NCI-H2196 treated with DMSO at 0.1 percent for 48 hours (cell line): ENCODE data around the gene PDE4D.

Experiments used
- DNase-seq: peaks from one replicate; lab custom pipeline; 2025; ENCODE audit not compliant: unreplicated experiment; lab: John Stamatoyannopoulos, UW

Gene PDE4D

DNA sequence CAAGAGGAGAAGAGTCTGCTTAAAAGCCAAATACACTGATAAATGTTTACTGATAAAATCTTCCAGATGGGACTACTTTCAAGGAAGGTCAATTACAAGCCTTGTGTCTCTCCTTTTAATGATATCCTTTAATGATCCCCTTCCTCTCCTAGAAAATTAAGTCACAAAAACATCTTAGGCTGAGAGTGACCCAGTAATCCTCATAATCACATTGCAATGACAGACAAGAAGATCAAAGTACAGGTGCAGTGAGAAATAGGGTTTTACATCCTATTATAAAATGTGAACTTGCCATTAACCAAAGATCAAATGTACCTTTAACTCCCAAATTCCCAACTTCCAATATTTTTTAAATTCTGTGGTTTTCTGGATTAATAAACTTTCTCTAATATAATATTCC lies 795.8 kb downstream of the PDE4D start:
- no peak for DNase-seq

DNA sequence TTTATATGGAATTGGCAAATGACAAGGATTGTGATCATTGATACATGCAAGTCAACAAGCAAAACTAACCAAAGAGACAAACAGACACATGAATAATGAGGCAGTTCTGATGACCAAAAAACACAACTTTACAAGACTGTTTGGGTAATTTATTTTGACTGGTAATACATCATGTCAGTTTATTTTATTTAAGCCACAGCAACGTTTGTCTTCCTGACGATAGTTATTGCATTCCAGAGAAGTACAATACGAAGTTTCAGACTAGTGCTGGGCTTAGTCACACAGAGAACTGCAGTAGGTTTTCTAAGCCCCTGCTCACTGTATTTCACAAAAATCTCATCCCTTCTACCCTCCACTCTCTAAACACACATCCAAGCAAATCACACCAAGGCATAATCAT lies 796.4 kb downstream of the PDE4D start:
- DNase-seq = no peak

GRCh38 chr5:59095480-59095879 lies 798.0 kb downstream of the PDE4D start:
- no peak for DNase-seq

GRCh38 chr5:59094864-59095263 lies 798.7 kb downstream of the PDE4D start:
- no peak for DNase-seq

DNA sequence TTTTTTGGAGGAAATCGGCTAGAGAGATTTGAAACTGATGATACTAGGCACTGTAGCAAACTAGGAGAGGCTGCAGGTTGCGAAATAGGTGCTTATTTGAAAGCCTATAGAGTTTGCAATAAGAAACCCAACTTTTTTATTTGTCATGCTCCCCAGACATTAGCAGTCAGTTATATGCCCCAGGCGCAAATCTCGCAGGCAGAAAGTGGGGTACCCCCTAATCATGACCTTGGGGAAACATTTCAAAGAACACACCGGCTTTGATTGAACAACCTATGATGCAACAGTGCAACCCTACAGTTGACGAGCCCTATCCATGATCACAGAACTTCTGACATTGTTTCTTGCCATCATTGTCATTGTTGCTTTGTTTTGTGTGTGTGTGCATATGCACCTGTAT lies 800.2 kb downstream of the PDE4D start:
- no peak for DNase-seq

DNA sequence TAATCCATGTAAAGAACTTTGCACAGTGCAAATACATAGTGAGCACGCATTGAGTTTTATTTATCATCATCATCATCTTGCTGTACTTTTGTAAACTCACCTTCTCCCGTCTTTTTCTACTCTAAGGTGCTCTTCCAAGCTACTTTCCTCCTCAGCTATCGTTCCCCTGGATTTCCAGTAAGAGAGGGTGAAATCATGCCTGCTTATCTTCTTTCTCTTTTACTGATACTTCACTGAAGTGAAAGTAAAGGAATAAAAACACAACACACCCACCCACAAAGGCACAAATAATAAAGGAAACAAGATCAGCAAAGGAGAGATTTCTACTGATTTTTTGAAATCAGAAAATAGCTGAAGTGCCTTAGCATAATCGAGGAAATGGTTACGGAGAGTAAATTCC lies 800.8 kb downstream of the PDE4D start:
- no peak for DNase-seq

DNA sequence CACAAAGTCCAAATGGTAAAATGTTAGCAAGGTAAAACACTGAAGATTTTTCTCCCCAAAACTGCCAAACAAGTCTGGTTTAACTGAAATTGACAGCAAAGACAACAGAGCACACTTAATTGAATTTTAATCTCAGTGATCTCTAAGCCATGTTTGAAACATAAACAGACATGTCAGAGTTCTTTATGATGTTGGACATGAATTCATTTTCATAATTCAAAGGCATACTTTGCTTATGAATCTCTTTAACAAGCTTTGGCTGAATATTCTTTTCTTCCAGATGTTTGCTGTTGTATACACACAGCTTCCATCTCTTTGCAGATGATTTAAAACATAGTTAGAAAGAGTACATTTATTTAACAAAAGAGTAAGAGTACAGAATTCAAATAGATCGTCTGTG lies 801.6 kb downstream of the PDE4D start:
- DNase-seq = no peak

GRCh38 chr5:59090323-59090722 lies 803.2 kb downstream of the PDE4D start:
- no peak for DNase-seq

DNA sequence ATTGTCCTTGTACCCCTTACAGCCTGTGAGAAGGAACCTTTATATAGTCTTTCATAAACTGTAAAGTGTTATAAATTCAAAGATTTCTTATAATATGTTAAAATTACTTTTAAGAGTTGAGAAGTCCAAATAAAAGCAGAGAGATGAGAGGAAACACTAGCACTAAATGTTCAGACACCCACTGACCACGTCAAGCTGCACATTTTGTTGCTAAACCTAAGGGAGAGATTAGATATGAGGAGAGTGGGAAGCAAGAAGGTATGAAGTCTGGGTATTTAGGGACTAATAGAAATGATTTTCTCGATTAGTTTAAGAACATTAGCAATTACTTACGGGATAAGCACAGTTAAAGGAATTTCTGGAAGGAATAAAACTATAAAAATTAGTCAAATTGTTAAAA lies 803.8 kb downstream of the PDE4D start:
- DNase-seq = no peak

DNA sequence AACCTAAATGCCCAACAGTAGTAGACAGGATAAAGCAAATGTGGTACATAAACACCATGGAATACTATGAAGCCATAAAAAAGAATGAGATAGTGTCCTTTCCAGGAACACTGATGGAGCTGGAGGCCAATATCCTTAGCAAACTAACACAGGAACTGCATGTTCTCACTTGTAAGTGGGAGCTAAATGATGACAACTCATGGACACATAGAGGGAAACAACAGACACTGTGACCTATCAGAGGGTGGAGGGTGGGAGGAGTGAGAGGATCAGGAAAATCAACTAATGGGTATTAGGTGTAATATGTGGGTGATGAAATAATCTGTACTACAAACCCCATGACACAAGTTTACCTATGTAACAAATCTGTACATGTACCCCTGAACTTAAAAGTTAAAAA lies 805.0 kb downstream of the PDE4D start:
- DNase-seq = no peak

DNA sequence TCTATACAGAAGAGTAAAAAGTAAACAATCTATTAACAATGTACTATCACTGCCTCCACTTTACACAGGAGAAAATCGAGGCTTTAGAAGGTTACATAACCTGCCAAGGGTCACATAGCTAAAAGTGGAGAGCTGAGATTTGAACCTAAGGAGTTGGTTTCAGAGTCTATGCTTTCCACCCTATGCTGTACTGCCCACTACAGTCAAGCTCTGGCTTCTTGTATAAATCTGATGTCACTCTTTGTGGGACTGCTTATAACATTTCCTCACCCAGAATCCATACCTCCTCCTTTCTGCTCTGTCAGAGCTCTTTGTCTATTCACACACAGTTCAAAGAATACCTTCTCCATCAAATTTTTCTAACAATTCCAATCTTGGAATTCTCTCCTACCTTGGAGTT lies 807.5 kb downstream of the PDE4D start:
- no peak for DNase-seq

DNA sequence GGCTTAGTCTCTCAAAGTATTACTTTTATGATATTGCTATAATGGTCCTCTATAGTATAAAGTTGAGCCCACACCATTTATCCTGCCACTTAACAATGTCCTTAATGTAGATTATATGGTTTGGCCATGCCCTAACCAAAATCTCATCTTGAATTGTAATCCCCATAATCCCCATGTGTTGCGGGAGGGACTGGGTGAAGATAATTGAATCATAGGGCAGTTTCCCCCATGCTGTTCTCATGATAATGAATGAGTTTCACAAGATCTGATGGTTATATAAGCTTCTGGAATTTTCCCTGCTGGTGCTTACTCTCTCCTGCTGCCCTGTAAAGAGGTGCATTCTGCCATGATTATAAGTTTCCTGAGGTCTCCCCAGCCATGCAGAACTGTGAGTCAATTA lies 811.8 kb downstream of the PDE4D start:
- no peak for DNase-seq

- DNase-seq = no peak
Observed at GRCh38 chr5:59079622-59080620, 813.6 kb downstream of the PDE4D start.

GRCh38 chr5:59071755-59072549 lies 821.6 kb downstream of the PDE4D start:
- no peak for DNase-seq

- DNase-seq = no peak
Observed at GRCh38 chr5:59069438-59070079, 824.0 kb downstream of the PDE4D start.

- DNase-seq = no peak
Observed at GRCh38 chr5:59067956-59068656, 825.4 kb downstream of the PDE4D start.

DNA sequence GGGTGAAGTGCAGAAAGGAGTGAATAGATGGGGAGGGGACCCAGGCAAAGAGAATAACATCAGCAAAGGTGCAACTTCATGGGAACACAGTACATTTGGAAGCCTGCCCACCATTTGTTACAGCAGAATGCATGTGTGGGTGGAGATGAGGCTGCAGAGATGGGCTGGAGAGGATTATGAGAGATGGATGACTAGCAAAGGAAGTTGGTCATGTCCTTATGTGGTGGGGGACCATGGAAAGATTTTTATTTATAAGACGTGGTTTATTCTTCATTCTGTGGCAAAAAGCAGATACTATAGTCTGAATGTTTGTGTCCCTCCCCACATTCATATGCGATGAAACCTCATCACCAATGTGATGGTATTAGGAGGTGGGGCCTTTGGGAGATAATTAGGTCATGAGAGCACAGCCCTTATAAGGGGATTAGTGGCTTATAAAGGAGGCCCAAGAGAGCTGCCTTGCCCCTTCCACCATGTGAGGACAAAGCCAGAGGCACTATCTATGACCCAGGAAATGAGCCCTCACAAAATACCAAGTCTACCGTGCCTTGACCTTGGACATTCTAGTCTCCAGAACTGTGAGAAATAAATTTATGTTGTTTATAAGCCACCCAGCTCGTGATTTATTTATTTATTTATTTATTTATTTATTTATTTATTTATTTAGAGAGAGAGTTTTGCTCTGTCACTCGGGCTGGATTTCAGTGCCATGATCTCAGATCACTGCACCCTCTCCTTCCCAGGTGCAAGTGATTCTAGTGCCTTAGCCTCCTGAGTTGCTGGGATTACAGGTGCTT lies 827.0 kb downstream of the PDE4D start:
- DNase-seq = no peak

DNA sequence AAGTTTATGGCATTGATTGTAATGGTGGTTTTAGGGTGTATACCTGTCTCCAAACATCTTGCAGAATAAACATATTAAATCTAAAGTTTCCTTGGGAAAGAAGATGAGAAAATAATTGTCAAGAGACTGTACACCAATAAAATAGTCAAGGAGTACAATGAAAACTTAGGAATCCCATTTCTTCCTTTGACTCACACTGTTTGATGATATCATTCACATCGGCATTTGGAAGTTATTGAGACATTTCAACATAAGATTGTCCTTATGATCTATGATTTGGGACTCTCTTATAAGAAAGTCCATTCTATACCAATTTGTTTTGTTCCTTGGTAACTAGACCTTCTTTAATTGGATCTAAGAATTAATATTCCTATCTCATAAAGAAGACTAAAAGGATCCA lies 828.0 kb downstream of the PDE4D start:
- no peak for DNase-seq

- DNase-seq = no peak
Observed at GRCh38 chr5:59064293-59064692, 829.2 kb downstream of the PDE4D start.

DNA sequence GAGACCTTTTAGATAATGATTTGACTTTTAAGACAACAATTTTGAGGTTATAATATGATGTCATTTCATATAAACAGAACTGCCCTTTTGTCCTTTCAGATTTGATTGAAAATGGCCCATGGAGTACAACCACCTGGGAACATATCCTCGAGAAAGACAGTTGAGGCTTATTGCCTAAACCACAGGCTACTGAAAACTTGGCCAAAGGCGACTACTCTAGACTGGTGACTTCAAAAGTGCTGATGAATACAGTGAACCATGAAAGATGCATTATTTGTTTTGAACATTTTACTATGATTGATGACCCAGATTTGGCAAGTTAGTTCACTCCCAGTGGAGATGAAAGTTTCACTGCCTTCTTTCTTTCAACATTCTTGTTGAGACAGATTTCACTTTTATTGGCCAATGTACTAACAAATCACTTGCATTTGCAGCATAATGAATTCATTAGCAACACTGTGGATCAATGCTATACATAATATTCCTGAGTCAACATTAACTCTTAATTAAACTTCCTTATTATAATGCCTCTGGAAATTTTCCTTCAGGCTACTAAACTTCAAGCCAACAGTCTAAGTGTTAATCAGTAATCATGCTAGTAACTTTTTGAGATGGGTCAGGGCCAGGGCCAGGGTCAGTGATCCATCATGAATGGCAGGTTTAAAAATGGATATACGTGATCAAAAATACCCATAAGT lies 830.4 kb downstream of the PDE4D start:
- DNase-seq = no peak
